WTC11 (cell line): ENCODE results near the gene CAMK2A. TPM values are rescaled to one million over a fixed set of nuclear protein-coding genes. Genes with fewer than 3 reads are reported as not detected.

Experiments used
- ATAC-seq: fragments of 200-7000 bp; cut with Tn5 transposase; 2 replicates; pipeline ENCODE4 v1.10.0; 2021; ENCODE audit warnings: mild to moderate bottlenecking, moderate library complexity
- CTCF ChIA-PET: fragments of 300-600 bp; sonication (Branson Sonifier 250); formaldehyde crosslinking; loops from one replicate; lab custom pipeline; 2021; ENCODE audit warnings: antibody characterized with exemption; lab: Charles Lee
- POLR2A ChIA-PET: fragments of 350-600 bp; sonication (Branson Sonifier 250); formaldehyde crosslinking; loops from one replicate; lab custom pipeline; 2021; ENCODE audit warnings: antibody characterized with exemption; lab: Charles Lee
- DNase-seq: peaks from one replicate; pipeline ENCODE4 v3.0.0; 2021; ENCODE audit warnings: low spot score
- H3K27ac Mint-ChIP-seq: 2 replicates; pipeline ENCODE4 v1.8.0; 2021; ENCODE audit warnings: mixed read lengths
- H3K27me3 Mint-ChIP-seq: 2 replicates; pipeline ENCODE4 v1.8.0; 2021; ENCODE audit warnings: low read depth, mild to moderate bottlenecking, moderate library complexity, mixed read lengths
- H3K36me3 Mint-ChIP-seq: 2 replicates; pipeline ENCODE4 v1.8.0; 2021; ENCODE audit warnings: mixed read lengths
- H3K4me1 Mint-ChIP-seq: 2 replicates; pipeline ENCODE4 v1.8.0; 2022; ENCODE audit warnings: mixed read lengths
- H3K4me3 Mint-ChIP-seq: 2 replicates; pipeline ENCODE4 v1.8.0; 2021; ENCODE audit warnings: mild to moderate bottlenecking, moderate library complexity, mixed read lengths
- H3K9me3 Mint-ChIP-seq: 2 replicates; pipeline ENCODE4 v1.8.0; 2021; ENCODE audit warnings: mixed read lengths
- ATF1 ChIP-seq: sonication (generic); formaldehyde crosslinking; IDR thresholded peaks from 2 replicates; pipeline ENCODE4 v1.8.1; 2023; ENCODE audit warnings: mild to moderate bottlenecking, moderate library complexity, missing genetic modification reagents
- CBFB ChIP-seq: sonication (generic); formaldehyde crosslinking; IDR thresholded peaks from 2 replicates; pipeline ENCODE4 v1.8.1; 2022; ENCODE audit warnings: mild to moderate bottlenecking, low read depth, missing genetic modification reagents
- ESRRA ChIP-seq: sonication (generic); formaldehyde crosslinking; IDR thresholded peaks from 2 replicates; pipeline ENCODE4 v1.8.1; 2022; ENCODE audit warnings: mild to moderate bottlenecking, missing genetic modification reagents, borderline replicate concordance
- ETV6 ChIP-seq: sonication (generic); formaldehyde crosslinking; IDR thresholded peaks from 2 replicates; pipeline ENCODE4 v1.8.1; 2022; ENCODE audit warnings: mild to moderate bottlenecking, missing genetic modification reagents
- FOXP1 ChIP-seq: sonication (generic); formaldehyde crosslinking; IDR thresholded peaks from 2 replicates; pipeline ENCODE4 v1.8.0; 2022; ENCODE audit warnings: missing genetic modification reagents, mild to moderate bottlenecking, moderate library complexity, borderline replicate concordance
- GRHL2 ChIP-seq: fragments of 250-450 bp; sonication (Bioruptor Pico); IDR thresholded peaks from 2 replicates; pipeline ENCODE4 v1.8.0; 2022; ENCODE audit warnings: mild to moderate bottlenecking, moderate library complexity; ENCODE audit not compliant: insufficient replicate concordance, severe bottlenecking
- GTF2I ChIP-seq: fragments of 250-450 bp; sonication (Bioruptor Pico); conservative IDR thresholded peaks from 2 replicates; pipeline ENCODE4 v1.4.0; 2021; ENCODE audit warnings: mild to moderate bottlenecking
- IRF2 ChIP-seq: sonication (generic); formaldehyde crosslinking; IDR thresholded peaks from 2 replicates; pipeline ENCODE4 v1.8.0; 2022; ENCODE audit warnings: low read depth, missing genetic modification reagents, borderline replicate concordance
- JUN ChIP-seq: sonication (generic); formaldehyde crosslinking; IDR thresholded peaks from 2 replicates; pipeline ENCODE4 v1.8.0; 2023; ENCODE audit warnings: mild to moderate bottlenecking, missing genetic modification reagents
- KAT7 ChIP-seq: sonication (generic); formaldehyde crosslinking; IDR thresholded peaks from 2 replicates; pipeline ENCODE4 v1.8.1; 2023; ENCODE audit warnings: missing genetic modification reagents, mild to moderate bottlenecking, borderline replicate concordance
- NFYB ChIP-seq: sonication (generic); formaldehyde crosslinking; conservative IDR thresholded peaks from 2 replicates; pipeline ENCODE4 v1.8.0; 2022; ENCODE audit warnings: low read depth, missing genetic modification reagents
- RELA ChIP-seq: sonication (generic); formaldehyde crosslinking; IDR thresholded peaks from 2 replicates; pipeline ENCODE4 v1.8.1; 2022; ENCODE audit warnings: missing genetic modification reagents, mild to moderate bottlenecking, borderline replicate concordance
- RORB ChIP-seq: fragments of 250-450 bp; sonication (Bioruptor Pico); IDR thresholded peaks from 2 replicates; pipeline ENCODE4 v1.9.0; 2021; ENCODE audit warnings: mild to moderate bottlenecking
- SMAD4 ChIP-seq: sonication (generic); formaldehyde crosslinking; IDR thresholded peaks from 2 replicates; pipeline ENCODE4 v1.8.0; 2022; ENCODE audit warnings: mild to moderate bottlenecking, missing genetic modification reagents
- SOX15 ChIP-seq: fragments of 250-450 bp; sonication (Bioruptor Pico); IDR thresholded peaks from 2 replicates; pipeline ENCODE4 v1.9.0; 2021; ENCODE audit warnings: mild to moderate bottlenecking
- SP1 ChIP-seq: sonication (generic); formaldehyde crosslinking; conservative IDR thresholded peaks from 2 replicates; pipeline ENCODE4 v1.8.1; 2022; ENCODE audit warnings: missing genetic modification reagents
- ZBTB43 ChIP-seq: sonication (generic); formaldehyde crosslinking; IDR thresholded peaks from 2 replicates; pipeline ENCODE4 v1.8.1; 2023; ENCODE audit warnings: mild to moderate bottlenecking, missing genetic modification reagents
- ZNF317 ChIP-seq: sonication (generic); formaldehyde crosslinking; IDR thresholded peaks from 2 replicates; pipeline ENCODE4 v1.8.1; 2023; ENCODE audit warnings: low read depth, mild to moderate bottlenecking, moderate library complexity, missing genetic modification reagents, borderline replicate concordance
- ZNF396 ChIP-seq: fragments of 250-450 bp; sonication (Bioruptor Pico); IDR thresholded peaks from 2 replicates; pipeline ENCODE4 v1.8.0; 2021; ENCODE audit warnings: mild to moderate bottlenecking, moderate library complexity, borderline replicate concordance
- ZNF416 ChIP-seq: fragments of 250-450 bp; sonication (Bioruptor Pico); IDR thresholded peaks from 2 replicates; pipeline ENCODE4 v1.9.0; 2021; ENCODE audit warnings: mild to moderate bottlenecking, inconsistent platforms
- total RNA-seq: library from RNA; stranded (reverse); gene quantifications from 3 replicates; pipeline ENCODE4 v1.2.3, GENCODE V29; 2021
- TF ChIP-seq, protein P1 (sequence below): fragments of 250-450 bp; sonication (Bioruptor Pico); IDR thresholded peaks from 2 replicates; pipeline ENCODE4 v1.8.0; 2021; ENCODE audit warnings: mild to moderate bottlenecking
- TF ChIP-seq, protein P2 (sequence below): sonication (generic); formaldehyde crosslinking; IDR thresholded peaks from 2 replicates; pipeline ENCODE4 v1.8.1; 2023; ENCODE audit warnings: mild to moderate bottlenecking, moderate library complexity, missing genetic modification reagents
- TF ChIP-seq, protein P3 (sequence below): sonication (generic); formaldehyde crosslinking; conservative IDR thresholded peaks from 2 replicates; pipeline ENCODE4 v1.8.1; 2023; ENCODE audit warnings: mild to moderate bottlenecking, low read depth, missing genetic modification reagents, moderate library complexity
- TF ChIP-seq, protein P4 (sequence below): fragments of 250-450 bp; sonication (Bioruptor Pico); IDR thresholded peaks from 2 replicates; pipeline ENCODE4 v1.9.0; 2021; ENCODE audit warnings: mild to moderate bottlenecking

The CAMK2A gene
- total RNA-seq, 1 experiment from 2014 or later, result 0.13 TPM

DNA sequence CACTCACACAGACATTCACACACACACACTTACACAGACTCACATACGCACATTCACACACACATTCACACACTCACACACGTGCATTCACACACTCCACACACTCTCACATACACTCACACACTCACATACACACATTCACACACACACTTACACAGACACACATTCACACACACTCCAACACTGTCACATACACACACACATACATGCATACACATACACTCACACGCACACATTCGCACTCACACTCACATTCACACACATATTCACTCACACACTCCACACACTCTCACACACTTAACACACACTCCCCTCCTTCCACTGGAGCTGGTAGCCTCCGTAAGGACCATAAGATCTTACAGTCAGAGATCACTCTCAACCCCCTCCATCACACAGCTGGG lies 26.2 kb downstream of the CAMK2A start (continued):
- TF ChIP-seq, protein P1, sequence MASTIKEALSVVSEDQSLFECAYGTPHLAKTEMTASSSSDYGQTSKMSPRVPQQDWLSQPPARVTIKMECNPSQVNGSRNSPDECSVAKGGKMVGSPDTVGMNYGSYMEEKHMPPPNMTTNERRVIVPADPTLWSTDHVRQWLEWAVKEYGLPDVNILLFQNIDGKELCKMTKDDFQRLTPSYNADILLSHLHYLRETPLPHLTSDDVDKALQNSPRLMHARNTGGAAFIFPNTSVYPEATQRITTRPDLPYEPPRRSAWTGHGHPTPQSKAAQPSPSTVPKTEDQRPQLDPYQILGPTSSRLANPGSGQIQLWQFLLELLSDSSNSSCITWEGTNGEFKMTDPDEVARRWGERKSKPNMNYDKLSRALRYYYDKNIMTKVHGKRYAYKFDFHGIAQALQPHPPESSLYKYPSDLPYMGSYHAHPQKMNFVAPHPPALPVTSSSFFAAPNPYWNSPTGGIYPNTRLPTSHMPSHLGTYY (CRISPR knock-in tag), result no peak

- CTCF ChIA-PET, result interaction anchor here (0.9 to 2.7 kb wide), 4 partner anchors 10 to 89 kb away, joined by 3 to 7 read pairs (median 4); no protein-coding TSS in a partner anchor
- TF ChIP-seq CBFB (CRISPR knock-in tag) (no peak), ZNF396 (CRISPR knock-in tag) (no peak), IRF2 (CRISPR knock-in tag) (no peak), JUN (CRISPR knock-in tag) (no peak), ETV6 (no peak), FOXP1 (no peak), KAT7 (CRISPR knock-in tag) (no peak), ZNF317 (CRISPR knock-in tag) (no peak), GTF2I (no peak), ZNF416 (CRISPR knock-in tag) (no peak), SMAD4 (no peak), NFYB (CRISPR knock-in tag) (no peak), SP1 (CRISPR knock-in tag) (no peak), ATF1 (no peak), ESRRA (no peak)
- TF ChIP-seq, protein P1 (CRISPR knock-in tag), result no peak
- no peak for ATAC-seq
- no peak overlapping the region for H3K27ac Mint-ChIP-seq
- H3K36me3 Mint-ChIP-seq, result no peaks in the 10 kb centered on the region
- no peak overlapping the region for H3K4me3 Mint-ChIP-seq
- POLR2A ChIA-PET, result interaction anchor here (0.6 kb wide), 1 partner anchor 406 kb away, joined by 3 read pairs; no protein-coding TSS in a partner anchor
- no peaks in the 10 kb centered on the region for H3K27me3 Mint-ChIP-seq
- no peaks in the 10 kb centered on the region for H3K9me3 Mint-ChIP-seq
- H3K4me1 Mint-ChIP-seq, result peaks cover 6% of the 10 kb centered on the region
- no peak for DNase-seq
Measured at GRCh38 chr5:150262502-150262901, 27.1 kb downstream of the CAMK2A start.

DNA sequence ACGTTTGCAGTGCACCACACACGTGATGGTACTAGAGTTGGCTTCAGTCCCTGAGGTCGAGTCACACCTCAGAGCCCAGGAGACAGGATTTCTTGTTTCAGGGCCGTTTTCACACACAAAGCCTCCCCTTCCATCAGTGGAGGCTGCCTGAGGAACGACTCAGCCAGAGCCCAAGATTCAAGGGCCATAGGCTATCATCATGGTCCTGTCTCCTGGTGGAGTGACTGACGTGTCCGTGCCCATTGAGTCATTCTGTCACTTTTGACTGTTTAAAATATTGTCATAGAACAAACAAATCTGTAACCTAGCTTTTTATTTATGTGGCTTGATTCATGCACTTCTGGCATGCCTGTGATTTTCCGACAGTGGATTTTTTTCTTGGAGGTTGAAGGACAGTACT lies 28.3 kb downstream of the CAMK2A start:
- DNase-seq (no peak), ATAC-seq (no peak)
- Mint-ChIP-seq H3K9me3 (no peaks in the 10 kb centered on the region), H3K27me3 (no peaks in the 10 kb centered on the region), H3K4me3 (no peak overlapping the region), H3K36me3 (no peaks in the 10 kb centered on the region), H3K27ac (no peak overlapping the region), H3K4me1 (peaks cover 9% of the 10 kb centered on the region)
- CTCF ChIA-PET, result interaction anchor here (2.2 to 2.7 kb wide), 2 partner anchors 11 to 90 kb away, joined by 5 to 7 read pairs; no protein-coding TSS in a partner anchor
- POLR2A ChIA-PET, result no interaction called here
- TF ChIP-seq, protein P2, sequence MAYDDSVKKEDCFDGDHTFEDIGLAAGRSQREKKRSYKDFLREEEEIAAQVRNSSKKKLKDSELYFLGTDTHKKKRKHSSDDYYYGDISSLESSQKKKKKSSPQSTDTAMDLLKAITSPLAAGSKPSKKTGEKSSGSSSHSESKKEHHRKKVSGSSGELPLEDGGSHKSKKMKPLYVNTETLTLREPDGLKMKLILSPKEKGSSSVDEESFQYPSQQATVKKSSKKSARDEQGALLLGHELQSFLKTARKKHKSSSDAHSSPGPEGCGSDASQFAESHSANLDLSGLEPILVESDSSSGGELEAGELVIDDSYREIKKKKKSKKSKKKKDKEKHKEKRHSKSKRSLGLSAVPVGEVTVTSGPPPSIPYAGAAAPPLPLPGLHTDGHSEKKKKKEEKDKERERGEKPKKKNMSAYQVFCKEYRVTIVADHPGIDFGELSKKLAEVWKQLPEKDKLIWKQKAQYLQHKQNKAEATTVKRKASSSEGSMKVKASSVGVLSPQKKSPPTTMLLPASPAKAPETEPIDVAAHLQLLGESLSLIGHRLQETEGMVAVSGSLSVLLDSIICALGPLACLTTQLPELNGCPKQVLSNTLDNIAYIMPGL (CRISPR knock-in tag), result no peak
- no peak for TF ChIP-seq RORB
- TF ChIP-seq RELA (CRISPR knock-in tag), result no peak
- TF ChIP-seq ZBTB43, result no peak
- TF ChIP-seq, protein P3, sequence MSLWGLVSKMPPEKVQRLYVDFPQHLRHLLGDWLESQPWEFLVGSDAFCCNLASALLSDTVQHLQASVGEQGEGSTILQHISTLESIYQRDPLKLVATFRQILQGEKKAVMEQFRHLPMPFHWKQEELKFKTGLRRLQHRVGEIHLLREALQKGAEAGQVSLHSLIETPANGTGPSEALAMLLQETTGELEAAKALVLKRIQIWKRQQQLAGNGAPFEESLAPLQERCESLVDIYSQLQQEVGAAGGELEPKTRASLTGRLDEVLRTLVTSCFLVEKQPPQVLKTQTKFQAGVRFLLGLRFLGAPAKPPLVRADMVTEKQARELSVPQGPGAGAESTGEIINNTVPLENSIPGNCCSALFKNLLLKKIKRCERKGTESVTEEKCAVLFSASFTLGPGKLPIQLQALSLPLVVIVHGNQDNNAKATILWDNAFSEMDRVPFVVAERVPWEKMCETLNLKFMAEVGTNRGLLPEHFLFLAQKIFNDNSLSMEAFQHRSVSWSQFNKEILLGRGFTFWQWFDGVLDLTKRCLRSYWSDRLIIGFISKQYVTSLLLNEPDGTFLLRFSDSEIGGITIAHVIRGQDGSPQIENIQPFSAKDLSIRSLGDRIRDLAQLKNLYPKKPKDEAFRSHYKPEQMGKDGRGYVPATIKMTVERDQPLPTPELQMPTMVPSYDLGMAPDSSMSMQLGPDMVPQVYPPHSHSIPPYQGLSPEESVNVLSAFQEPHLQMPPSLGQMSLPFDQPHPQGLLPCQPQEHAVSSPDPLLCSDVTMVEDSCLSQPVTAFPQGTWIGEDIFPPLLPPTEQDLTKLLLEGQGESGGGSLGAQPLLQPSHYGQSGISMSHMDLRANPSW (CRISPR knock-in tag), result no peak
- TF ChIP-seq GRHL2, result no peak
- TF ChIP-seq, protein P4, sequence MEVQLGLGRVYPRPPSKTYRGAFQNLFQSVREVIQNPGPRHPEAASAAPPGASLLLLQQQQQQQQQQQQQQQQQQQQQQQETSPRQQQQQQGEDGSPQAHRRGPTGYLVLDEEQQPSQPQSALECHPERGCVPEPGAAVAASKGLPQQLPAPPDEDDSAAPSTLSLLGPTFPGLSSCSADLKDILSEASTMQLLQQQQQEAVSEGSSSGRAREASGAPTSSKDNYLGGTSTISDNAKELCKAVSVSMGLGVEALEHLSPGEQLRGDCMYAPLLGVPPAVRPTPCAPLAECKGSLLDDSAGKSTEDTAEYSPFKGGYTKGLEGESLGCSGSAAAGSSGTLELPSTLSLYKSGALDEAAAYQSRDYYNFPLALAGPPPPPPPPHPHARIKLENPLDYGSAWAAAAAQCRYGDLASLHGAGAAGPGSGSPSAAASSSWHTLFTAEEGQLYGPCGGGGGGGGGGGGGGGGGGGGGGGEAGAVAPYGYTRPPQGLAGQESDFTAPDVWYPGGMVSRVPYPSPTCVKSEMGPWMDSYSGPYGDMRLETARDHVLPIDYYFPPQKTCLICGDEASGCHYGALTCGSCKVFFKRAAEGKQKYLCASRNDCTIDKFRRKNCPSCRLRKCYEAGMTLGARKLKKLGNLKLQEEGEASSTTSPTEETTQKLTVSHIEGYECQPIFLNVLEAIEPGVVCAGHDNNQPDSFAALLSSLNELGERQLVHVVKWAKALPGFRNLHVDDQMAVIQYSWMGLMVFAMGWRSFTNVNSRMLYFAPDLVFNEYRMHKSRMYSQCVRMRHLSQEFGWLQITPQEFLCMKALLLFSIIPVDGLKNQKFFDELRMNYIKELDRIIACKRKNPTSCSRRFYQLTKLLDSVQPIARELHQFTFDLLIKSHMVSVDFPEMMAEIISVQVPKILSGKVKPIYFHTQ (CRISPR knock-in tag), result no peak
- no peak for TF ChIP-seq JUN (CRISPR knock-in tag)
- TF ChIP-seq SOX15 (CRISPR knock-in tag), result no peak
- no peak for TF ChIP-seq IRF2 (CRISPR knock-in tag)
